B cell (primary cell): Measurements from ENCODE around the gene TSPAN1.

ENCODE experiments used
- CTCF ChIP-seq: fragments of 200-600 bp; IDR thresholded peaks from one replicate; pipeline ENCODE4 v1.8.0; 2022; ENCODE audit warnings: antibody characterized with exemption, mild to moderate bottlenecking
- EZH2 ChIP-seq: IDR thresholded peaks from 2 replicates; pipeline ENCODE4 v1.6.1; 2012; ENCODE audit warnings: borderline replicate concordance, low read depth, mild to moderate bottlenecking, moderate library complexity, low read length; ENCODE audit not compliant: insufficient read depth, poor library complexity, severe bottlenecking

GRCh38 chr1:46134660-46135331 lies 40.1 kb upstream of the TSPAN1 start:
- TF ChIP-seq EZH2 = no peak
- TF ChIP-seq CTCF = no peak
